MCF 10A (cell line): Measurements from ENCODE around the gene THAP3. TPM values are rescaled to one million over a fixed set of nuclear protein-coding genes. Genes with fewer than 3 reads are reported as not detected.

Experiments used
- BruUV-seq: library from RNA; stranded (reverse); fragments of 400-500 nt; replicated peaks from 2 replicates; lab custom pipeline; 2021; lab: Mats Ljungman, UMichigan
- CTCF ChIA-PET: fragments of 300-600 bp; sonication (Branson Sonifier 250); formaldehyde crosslinking; extraction: SDS; loops from one replicate; lab custom pipeline; 2021; ENCODE audit warnings: antibody characterized with exemption, inconsistent platforms; lab: Yijun Ruan, JAX
- POLR2A ChIA-PET: fragments of 300-600, 350-650 bp; sonication (Branson Sonifier 250); formaldehyde crosslinking; extraction: SDS; loops from one replicate; lab custom pipeline; 2020; ENCODE audit warnings: antibody characterized with exemption, inconsistent platforms; lab: Yijun Ruan, JAX
- DNase-seq: peaks from one replicate; pipeline ENCODE4 v3.0.0-alpha.2; 2018; ENCODE audit not compliant: unreplicated experiment
- H3K27ac Mint-ChIP-seq: one replicate; pipeline ENCODE4 v1.8.0; 2022; ENCODE audit warnings: mild to moderate bottlenecking, low read depth, mixed read lengths; ENCODE audit not compliant: unreplicated experiment
- H3K27me3 Mint-ChIP-seq: one replicate; pipeline ENCODE4 v1.8.0; 2022; ENCODE audit warnings: mixed read lengths; ENCODE audit not compliant: insufficient read depth, unreplicated experiment
- H3K36me3 Mint-ChIP-seq: one replicate; pipeline ENCODE4 v1.8.0; 2022; ENCODE audit warnings: mild to moderate bottlenecking, moderate library complexity, mixed read lengths; ENCODE audit not compliant: insufficient read depth, unreplicated experiment
- H3K4me1 Mint-ChIP-seq: one replicate; pipeline ENCODE4 v1.8.0; 2022; ENCODE audit warnings: mixed read lengths; ENCODE audit not compliant: insufficient read depth, unreplicated experiment
- H3K4me3 Mint-ChIP-seq: one replicate; pipeline ENCODE4 v1.8.0; 2022; ENCODE audit warnings: mild to moderate bottlenecking, moderate library complexity, mixed read lengths; ENCODE audit not compliant: unreplicated experiment
- H3K9me3 Mint-ChIP-seq: one replicate; pipeline ENCODE4 v1.8.0; 2022; ENCODE audit warnings: mixed read lengths; ENCODE audit not compliant: unreplicated experiment
- intact Hi-C: fragments of 100-400 bp; cut with micrococcal nuclease; formaldehyde crosslinking; loops from 2 replicates; pipeline ENCODE4 v1.14.1; 2022
- total RNA-seq: library from RNA; stranded (reverse); gene quantifications from 2 replicates; pipeline ENCODE4 v1.2.3, GENCODE V29; 2022
- TF ChIP-seq, protein P1 (sequence below): fragments of 200-600 bp; IDR thresholded peaks from one replicate; pipeline ENCODE4 v1.8.0; 2022; ENCODE audit warnings: antibody characterized with exemption, mild to moderate bottlenecking; ENCODE audit not compliant: unreplicated experiment

THAP3 gene
- total RNA-seq, 1 experiment from 2014 or later = 14.7 TPM

DNA sequence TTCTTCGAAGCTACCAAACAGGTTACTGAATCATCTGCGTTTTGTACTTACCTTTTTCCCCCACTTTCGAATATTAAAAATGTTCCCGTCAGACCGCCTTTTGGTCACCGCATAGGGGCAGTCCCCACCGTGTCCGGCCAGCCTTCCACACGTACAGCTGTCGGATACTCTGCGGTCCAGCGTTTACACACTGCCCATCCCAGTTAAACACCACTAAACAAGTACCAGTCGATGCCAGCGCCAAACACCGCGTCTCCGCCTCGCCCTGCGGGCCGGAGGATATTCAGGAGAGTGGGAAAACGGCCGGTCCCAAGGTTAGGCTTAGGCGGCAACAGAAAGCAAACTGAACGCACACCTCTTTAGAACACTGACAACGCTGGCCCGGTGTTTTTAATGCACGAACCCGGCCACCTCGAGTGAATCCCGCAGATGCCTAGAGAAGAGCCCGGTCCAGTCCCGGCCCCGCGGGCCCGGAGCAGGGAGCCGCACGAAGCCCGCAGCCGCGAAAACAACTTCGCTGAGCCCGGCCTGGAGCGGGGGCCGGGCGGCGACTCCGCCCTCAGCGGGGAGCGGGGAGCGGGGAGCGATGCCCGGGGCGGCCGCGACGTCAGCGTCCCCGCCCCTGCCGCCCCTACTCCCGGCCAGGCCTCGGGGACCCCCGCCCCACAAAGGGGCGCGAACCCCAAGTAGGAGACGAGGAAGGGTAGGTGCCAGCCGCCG, 11.9 kb upstream of the THAP3 start:
- DNase-seq = peak; percentile 47
- H3K4me1 Mint-ChIP-seq = peaks cover 6% of the 10 kb centered on the region
- no peaks in the 10 kb centered on the region for H3K27me3 Mint-ChIP-seq
- H3K9me3 Mint-ChIP-seq = no peaks in the 10 kb centered on the region
- ChIA-PET CTCF (interaction anchor here (1.3 to 1.6 kb wide), 2 partner anchors 9 to 11 kb away, joined by 3 to 5 read pairs; partner anchors contain the start of gene THAP3), POLR2A (interaction anchor here (0.9 to 4.8 kb wide), 8 partner anchors 11 to 124 kb away, joined by 3 to 98 read pairs (median 5); partner anchors contain the start of genes KLHL21, NOL9, TAS1R1 and THAP3)
- no TSS peak for BruUV-seq
- intact Hi-C loops = loop anchor here (1.0 kb wide), 1 partner anchor 10 kb away; no protein-coding TSS in a partner anchor
- H3K27ac Mint-ChIP-seq = peak overlapping the region; percentile 60
- no peaks in the 10 kb centered on the region for H3K36me3 Mint-ChIP-seq
- TF ChIP-seq, protein P1, sequence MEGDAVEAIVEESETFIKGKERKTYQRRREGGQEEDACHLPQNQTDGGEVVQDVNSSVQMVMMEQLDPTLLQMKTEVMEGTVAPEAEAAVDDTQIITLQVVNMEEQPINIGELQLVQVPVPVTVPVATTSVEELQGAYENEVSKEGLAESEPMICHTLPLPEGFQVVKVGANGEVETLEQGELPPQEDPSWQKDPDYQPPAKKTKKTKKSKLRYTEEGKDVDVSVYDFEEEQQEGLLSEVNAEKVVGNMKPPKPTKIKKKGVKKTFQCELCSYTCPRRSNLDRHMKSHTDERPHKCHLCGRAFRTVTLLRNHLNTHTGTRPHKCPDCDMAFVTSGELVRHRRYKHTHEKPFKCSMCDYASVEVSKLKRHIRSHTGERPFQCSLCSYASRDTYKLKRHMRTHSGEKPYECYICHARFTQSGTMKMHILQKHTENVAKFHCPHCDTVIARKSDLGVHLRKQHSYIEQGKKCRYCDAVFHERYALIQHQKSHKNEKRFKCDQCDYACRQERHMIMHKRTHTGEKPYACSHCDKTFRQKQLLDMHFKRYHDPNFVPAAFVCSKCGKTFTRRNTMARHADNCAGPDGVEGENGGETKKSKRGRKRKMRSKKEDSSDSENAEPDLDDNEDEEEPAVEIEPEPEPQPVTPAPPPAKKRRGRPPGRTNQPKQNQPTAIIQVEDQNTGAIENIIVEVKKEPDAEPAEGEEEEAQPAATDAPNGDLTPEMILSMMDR = no peak
- H3K4me3 Mint-ChIP-seq = peak overlapping the region; percentile 86

DNA sequence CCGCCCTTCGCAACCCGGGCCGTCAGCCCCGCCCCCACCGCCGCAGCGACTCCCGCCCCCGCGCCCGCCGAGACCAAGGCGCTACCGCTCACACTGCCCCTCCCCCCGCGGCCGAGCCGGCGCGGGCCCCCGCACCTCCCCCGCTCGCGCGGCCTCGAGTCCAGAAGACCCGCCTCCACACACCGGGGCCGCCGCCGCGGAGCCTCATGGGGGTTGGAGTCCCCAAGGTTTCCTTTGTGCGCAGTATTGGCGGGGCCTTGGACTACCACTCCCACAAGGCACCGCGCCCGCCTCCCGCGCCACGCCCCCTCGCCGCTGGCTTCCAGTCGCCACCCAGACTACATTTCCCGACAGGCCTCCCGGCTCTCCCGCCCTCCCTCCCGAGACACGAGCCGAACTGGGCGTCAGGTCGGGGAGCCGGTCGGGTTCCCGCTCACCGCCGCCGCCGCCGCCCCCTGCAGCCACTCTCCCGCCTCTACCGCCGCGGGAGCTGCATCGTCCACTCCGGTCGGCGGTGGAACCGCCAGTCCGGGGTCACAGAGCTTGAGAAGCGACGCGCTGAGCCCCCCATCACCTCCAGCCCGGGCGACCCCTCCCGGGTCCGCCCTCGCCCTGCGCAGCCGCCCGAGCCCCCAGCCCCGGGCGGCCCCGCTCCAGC, 11.2 kb upstream of the THAP3 start, which contains the start of gene PHF13:
TSS of gene PHF13 (plus strand) at position 371 of the 658 bp plus-strand sequence. CDS start 336 bp downstream, outside the sequence.
- ChIA-PET POLR2A (interaction anchor here (1.2 kb wide), 1 partner anchor 11 kb away, joined by 16 read pairs; the partner anchor contains the start of gene KLHL21), CTCF (no interaction called here)
- Mint-ChIP-seq H3K4me1 (peaks cover 6% of the 10 kb centered on the region), H3K27ac (peak within 1 kb of the TSS; percentile 60), H3K9me3 (no peaks in the 10 kb centered on the region), H3K27me3 (no peaks in the 10 kb centered on the region), H3K4me3 (peak within 1 kb of the TSS; percentile 86), H3K36me3 (peaks cover under 1% of the 10 kb centered on the region)
- intact Hi-C loops = no loop called here
- peak; percentile 99 for DNase-seq
- TF ChIP-seq, protein P1 = no peak
- BruUV-seq = no TSS peak

DNA sequence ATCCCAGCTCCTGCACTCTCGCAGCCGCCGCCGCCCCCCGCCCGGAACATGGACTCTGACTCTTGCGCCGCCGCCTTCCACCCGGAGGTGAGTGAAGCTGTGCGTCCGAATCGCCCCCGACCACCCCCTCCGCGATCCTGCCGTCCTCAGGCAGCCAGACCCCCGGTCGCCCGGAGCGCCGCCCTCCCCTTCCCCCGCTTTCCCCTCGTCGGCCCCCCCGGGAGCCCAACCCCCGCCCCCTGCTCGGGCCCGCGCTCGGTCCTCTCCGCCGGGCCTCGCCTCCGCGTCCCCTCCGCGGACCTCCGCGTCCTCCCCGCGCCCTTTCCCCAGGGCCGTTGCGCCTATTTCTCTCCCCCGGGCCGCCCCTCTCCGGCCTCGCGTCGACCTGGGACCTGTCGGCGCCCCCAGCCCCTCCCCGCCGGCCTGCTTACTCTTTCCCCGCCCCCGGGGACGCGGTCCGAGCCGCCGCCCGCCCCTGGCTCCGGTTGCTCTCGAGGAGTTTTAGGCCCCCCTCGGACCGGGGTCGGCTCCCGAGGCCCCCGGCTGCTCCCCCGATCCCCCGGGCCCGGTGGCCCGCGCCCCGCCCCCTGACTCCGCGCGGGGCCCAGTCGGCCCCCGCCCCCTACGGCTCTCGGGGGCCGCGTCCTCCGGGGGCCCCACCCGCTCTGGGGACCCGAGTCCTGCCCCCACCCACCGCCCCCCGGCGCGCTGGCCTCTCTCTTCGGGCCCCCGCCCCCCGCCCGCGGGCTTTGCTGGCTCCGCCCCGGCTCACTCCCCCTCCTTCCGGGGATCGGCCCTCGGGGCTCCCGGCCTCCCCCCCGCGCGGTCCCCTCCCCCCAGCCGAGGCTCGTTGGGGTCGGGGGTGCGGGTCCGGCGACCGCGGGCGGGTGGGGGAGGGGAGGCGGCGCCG, 10.4 kb upstream of the THAP3 start:
- TF ChIP-seq, protein P1 = no peak
- Mint-ChIP-seq H3K4me1 (peaks cover 6% of the 10 kb centered on the region), H3K9me3 (no peaks in the 10 kb centered on the region), H3K4me3 (peak overlapping the region; percentile 86), H3K36me3 (peaks cover 7% of the 10 kb centered on the region), H3K27ac (no peak overlapping the region), H3K27me3 (no peaks in the 10 kb centered on the region)
- intact Hi-C loops = no loop called here
- POLR2A ChIA-PET = interaction anchor here (1.2 kb wide), 1 partner anchor 12 kb away, joined by 16 read pairs; the partner anchor contains the start of gene KLHL21
- peak; percentile 20 for DNase-seq
- CTCF ChIA-PET = no interaction called here
- BruUV-seq = no TSS peak
